ACC112 (cell line): ENCODE data around the gene CILP.

Experiments
- H2AFZ ChIP-seq: fragments of 200-600 bp; sonication (generic); one replicate; pipeline ENCODE4 v1.6.0; 2017; ENCODE audit warnings: antibody characterized with exemption, low read length; ENCODE audit not compliant: unreplicated experiment
- H3K27ac ChIP-seq: fragments of 200-600 bp; sonication (generic); 2 replicates; pipeline ENCODE4 v1.5.1; 2014; ENCODE audit warnings: low read depth, mild to moderate bottlenecking, antibody characterized with exemption, low read length, moderate library complexity
- H3K27me3 ChIP-seq: fragments of 200-600 bp; sonication (generic); 2 replicates; pipeline ENCODE4 v1.6.1; 2014; ENCODE audit warnings: mild to moderate bottlenecking, antibody characterized with exemption, low read length, moderate library complexity, mixed read lengths; ENCODE audit not compliant: insufficient read depth
- H3K36me3 ChIP-seq: fragments of 200-600 bp; sonication (generic); 2 replicates; pipeline ENCODE4 v1.6.1; 2016; ENCODE audit warnings: mild to moderate bottlenecking, antibody characterized with exemption, low read length, moderate library complexity, mixed read lengths; ENCODE audit not compliant: insufficient read depth
- H3K4me1 ChIP-seq: fragments of 200-600 bp; sonication (generic); one replicate; pipeline ENCODE4 v1.6.1; 2016; ENCODE audit warnings: low read length, mixed read lengths; ENCODE audit not compliant: insufficient read depth, unreplicated experiment, control insufficient read depth
- H3K4me3 ChIP-seq: fragments of 200-600 bp; sonication (generic); 2 replicates; pipeline ENCODE4 v1.5.1; 2014; ENCODE audit warnings: mild to moderate bottlenecking, low read depth, low read length
- H3K79me2 ChIP-seq: fragments of 200-600 bp; sonication (generic); one replicate; pipeline ENCODE4 v1.6.0; 2016; ENCODE audit warnings: low read length; ENCODE audit not compliant: control insufficient read depth, unreplicated experiment, insufficient read depth

CILP gene

DNA sequence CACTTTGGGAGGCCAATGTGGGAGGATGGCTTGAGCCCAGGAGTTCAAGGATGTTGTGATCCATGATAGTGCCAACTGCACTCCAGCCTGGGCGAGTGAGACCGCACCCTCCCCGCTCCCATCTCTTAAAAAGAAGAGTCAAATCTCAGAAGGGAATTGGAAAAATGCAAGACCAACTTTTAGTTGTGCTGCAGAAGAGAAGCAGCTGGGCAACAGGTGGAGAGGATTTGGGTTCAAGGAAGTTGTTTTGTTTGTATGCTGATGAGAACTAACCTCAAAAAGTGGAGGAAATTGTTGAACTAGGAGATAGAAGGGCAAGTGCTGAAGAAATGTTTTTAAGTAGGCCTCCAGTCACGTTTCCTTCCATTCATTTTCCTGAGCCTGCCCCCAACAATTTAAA lies 64.8 kb downstream of the CILP start:
- Histone ChIP-seq H3K4me3 (no peak overlapping the region), H2AFZ (no peak overlapping the region), H3K79me2 (no peaks in the 10 kb centered on the region), H3K27ac (no peak overlapping the region), H3K36me3 (peaks cover 16% of the 10 kb centered on the region), H3K27me3 (no peaks in the 10 kb centered on the region), H3K4me1 (no peaks in the 10 kb centered on the region)
